NCI-H1105 (cell line): Measurements from ENCODE around the gene ECHDC1.
"Not testable (repeated sequence)": the region's sequence is repeated elsewhere in the genome, so short reads cannot be mapped to it uniquely, and the experiment has no call there.

Source experiments
- DNase-seq: peaks from one replicate; lab custom pipeline; 2025; lab: John Stamatoyannopoulos, UW

Gene ECHDC1

GRCh38 chr6:127342296-127342945, 988 bp downstream of the ECHDC1 start:
- DNase-seq, result no peak

GRCh38 chr6:127341471-127342202, 1.8 kb downstream of the ECHDC1 start:
- DNase-seq, result no peak

- no peak for DNase-seq
Observed at GRCh38 chr6:127340171-127340570, 3.2 kb downstream of the ECHDC1 start.

- DNase-seq, result no peak
Observed at GRCh38 chr6:127338936-127339335, 4.5 kb downstream of the ECHDC1 start.

GRCh38 chr6:127332383-127332961, 10.9 kb downstream of the ECHDC1 start:
- no peak for DNase-seq

- DNase-seq, result not testable (repeated sequence)
Observed at GRCh38 chr6:127331256-127331655, 12.2 kb downstream of the ECHDC1 start.

GRCh38 chr6:127328043-127328609, 15.3 kb downstream of the ECHDC1 start:
- no peak for DNase-seq

- no peak for DNase-seq
Observed at GRCh38 chr6:127319686-127320085, 23.7 kb downstream of the ECHDC1 start.

- DNase-seq, result no peak
Observed at GRCh38 chr6:127317388-127318128, 25.9 kb downstream of the ECHDC1 start.

- DNase-seq, result no peak
Observed at GRCh38 chr6:127305741-127306140, 37.7 kb downstream of the ECHDC1 start.

- no peak for DNase-seq
Observed at GRCh38 chr6:127303917-127304316, 39.5 kb downstream of the ECHDC1 start.

- DNase-seq, result peak; percentile 32
Observed at GRCh38 chr6:127302728-127303660, 40.4 kb downstream of the ECHDC1 start.

GRCh38 chr6:127301199-127301700, 42.2 kb downstream of the ECHDC1 start:
- no peak for DNase-seq

- DNase-seq, result no peak
Observed at GRCh38 chr6:127300411-127300810, 43.0 kb downstream of the ECHDC1 start.

- DNase-seq, result no peak
Observed at GRCh38 chr6:127299522-127300240, 43.7 kb downstream of the ECHDC1 start.

GRCh38 chr6:127298475-127298874, 44.9 kb downstream of the ECHDC1 start:
- DNase-seq, result no peak

- DNase-seq, result no peak
Observed at GRCh38 chr6:127297502-127298070, 45.8 kb downstream of the ECHDC1 start.

- DNase-seq, result no peak
Observed at GRCh38 chr6:127291495-127291894, 51.9 kb downstream of the ECHDC1 start.

- no peak for DNase-seq
Observed at GRCh38 chr6:127290391-127291265, 52.8 kb downstream of the ECHDC1 start.
